ENCODE measurements around the gene ANKRD24. TPM values are rescaled to one million over a fixed set of nuclear protein-coding genes. Genes with fewer than 3 reads are reported as not detected.

The ANKRD24 gene
- total RNA-seq, 1 experiment from 2014 or later = 2.4 TPM

DNA sequence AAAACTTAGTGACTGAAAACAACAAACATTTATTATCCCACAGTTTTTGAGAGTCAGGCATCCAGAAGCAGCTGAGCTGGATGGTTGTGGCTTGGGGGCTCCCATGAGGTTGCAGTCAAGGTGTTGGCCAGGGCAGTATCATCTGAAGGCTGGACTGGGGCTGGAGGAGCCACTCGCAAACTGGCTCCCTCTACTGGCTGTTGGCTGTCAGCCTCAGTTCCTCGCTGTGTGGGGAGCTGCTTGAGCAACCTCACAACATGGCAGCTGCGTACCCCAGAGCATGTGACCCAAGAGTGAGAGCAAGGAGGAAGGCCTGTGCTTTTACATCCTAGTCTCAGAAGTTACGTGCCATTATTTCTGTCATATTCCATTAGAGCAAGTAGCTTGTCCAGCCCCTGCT is 74.1 kb downstream of the ANKRD24 start:
- no peak overlapping the region for H3K4me3 Mint-ChIP-seq
- Histone ChIP-seq H3K14ac (ENCODE audit: insufficient read depth, low read length) (no peak overlapping the region), H3K9me3 (ENCODE audit: control insufficient read depth, low read depth, low read length) (peaks cover 8% of the 10 kb centered on the region), H3K79me2 (ENCODE audit: insufficient read depth, low read length) (no peaks in the 10 kb centered on the region), H3K23ac (ENCODE audit: insufficient read length, low read depth, low read length) (no peak overlapping the region), H4K5ac (ENCODE audit: insufficient read length, low read depth, low read length) (no peak overlapping the region), H2BK5ac (ENCODE audit: insufficient read length, low read length) (no peak overlapping the region), H3K4me1 (ENCODE audit: insufficient read depth, low read length) (no peaks in the 10 kb centered on the region), H4K8ac (replicated peaks; ENCODE audit: insufficient read length, low read depth, low read length) (no peak overlapping the region), H2BK120ac (ENCODE audit: low read depth, low read length, poor library complexity, severe bottlenecking) (no peak overlapping the region), H3K18ac (ENCODE audit: insufficient read length, low read depth, low read length) (no peak overlapping the region), H3K4ac (ENCODE audit: low read depth, low read length) (no peak overlapping the region), H4K91ac (ENCODE audit: insufficient read length, low read depth, low read length) (no peak overlapping the region), H2AK5ac (ENCODE audit: insufficient read length, low read length) (no peak overlapping the region), H4K20me1 (ENCODE audit: control insufficient read depth, insufficient read depth, insufficient read length) (no peaks in the 10 kb centered on the region), H2BK12ac (ENCODE audit: insufficient read length, low read depth, low read length) (no peak overlapping the region), H3K23me2 (ENCODE audit: insufficient read length, low read depth, low read length, poor library complexity, severe bottlenecking) (no peaks in the 10 kb centered on the region), H3K27ac (ENCODE audit: insufficient read length, low read depth, low read length) (no peak overlapping the region), H3T11ph (ENCODE audit: low read length) (no peak overlapping the region), H2BK20ac (ENCODE audit: low read depth, low read length, poor library complexity, severe bottlenecking) (no peak overlapping the region), H2BK15ac (ENCODE audit: low read depth, low read length) (no peak overlapping the region), H3K56ac (ENCODE audit: insufficient read length, low read depth, low read length) (no peak overlapping the region), H3K79me1 (ENCODE audit: insufficient read depth, low read depth, low read length, poor library complexity, severe bottlenecking) (no peaks in the 10 kb centered on the region), H2AFZ (ENCODE audit: low read length) (no peak overlapping the region), H3K9ac (ENCODE audit: extremely low read depth, insufficient read length, low read length) (no peak overlapping the region), H3K4me2 (ENCODE audit: insufficient read depth, insufficient read length, low read length) (no peak overlapping the region), H3K27me3 (ENCODE audit: insufficient read depth, low read length) (no peaks in the 10 kb centered on the region)
- no peak overlapping the region for H3K27ac Mint-ChIP-seq
- WGBS (ENCODE audit: extremely low coverage, insufficient read length, low lambda C conversion rate) = no CpG with 5 or more reads among the region's 4 CpGs
- H3K36me3 Mint-ChIP-seq (ENCODE audit: insufficient read depth in 1 of 3, low read depth in 3 of 3) = peaks cover 55 to 80% (median 76%) of the 10 kb centered on the region in 3 experiments
- no peak for DNase-seq
- H3K4me1 Mint-ChIP-seq = no peaks in the 10 kb centered on the region
- no peaks in the 10 kb centered on the region for H3K27me3 Mint-ChIP-seq (ENCODE audit: low read depth)
- H3K9me3 Mint-ChIP-seq = peaks cover 21 to 31% of the 10 kb centered on the region in 2 experiments
- TF ChIP-seq CTCF (conservative IDR thresholded peaks at IDR 0.05) = peak; percentile 50; the same call in 2 of the 3 replicates

Data from H9 (cell line).